ENCODE data around the gene FOLR2.
A peak's percentile ranks its signal among the peaks of the same experiment; 100 is the strongest.
"Not testable (repeated sequence)": the region's sequence is repeated elsewhere in the genome, so short reads cannot be mapped to it uniquely, and the experiment has no call there.

The FOLR2 gene

GRCh38 chr11:72206794-72207193, 9.8 kb upstream of the FOLR2 start:
- not testable (repeated sequence) for DNase-seq (ENCODE audit: low read depth)

- DNase-seq (ENCODE audit: low read depth): no peak
Measured at GRCh38 chr11:72208281-72208680, 8.3 kb upstream of the FOLR2 start.

GRCh38 chr11:72209101-72209500, 7.5 kb upstream of the FOLR2 start:
- no peak for DNase-seq (ENCODE audit: low read depth)

- DNase-seq (ENCODE audit: low read depth): no peak
Measured at GRCh38 chr11:72217841-72218240, 1.2 kb downstream of the FOLR2 start.

- DNase-seq (ENCODE audit: low read depth): no peak
Measured at GRCh38 chr11:72218251-72218745, 1.7 kb downstream of the FOLR2 start.

- no peak for DNase-seq (ENCODE audit: low read depth)
Measured at GRCh38 chr11:72220696-72221363, 4.2 kb downstream of the FOLR2 start.

- no peak for DNase-seq (ENCODE audit: low read depth)
Measured at GRCh38 chr11:72221386-72222075, 4.9 kb downstream of the FOLR2 start.

GRCh38 chr11:72222106-72222891, 5.7 kb downstream of the FOLR2 start:
- no peak for DNase-seq (ENCODE audit: low read depth)

GRCh38 chr11:72222907-72223614, 6.5 kb downstream of the FOLR2 start:
- peak; percentile 86 for DNase-seq (ENCODE audit: low read depth)

GRCh38 chr11:72223615-72224563, 7.3 kb downstream of the FOLR2 start:
- peak; percentile 57 for DNase-seq (ENCODE audit: low read depth)

- peak; percentile 33 for DNase-seq (ENCODE audit: low read depth)
Measured at GRCh38 chr11:72224564-72225410, 8.2 kb downstream of the FOLR2 start, which contains the start of gene INPPL1. Gene INPPL1, plus strand, starts transcription at chr11:72224767. Its CDS starts 218 bp downstream, at chr11:72224985.

GRCh38 chr11:72225411-72225951, 8.9 kb downstream of the FOLR2 start:
- no peak for DNase-seq (ENCODE audit: low read depth)

- no peak for DNase-seq (ENCODE audit: low read depth)
Measured at GRCh38 chr11:72226701-72227100, 10.1 kb downstream of the FOLR2 start.

- DNase-seq (ENCODE audit: low read depth): no peak
Measured at GRCh38 chr11:72227316-72228228, 11.0 kb downstream of the FOLR2 start.

GRCh38 chr11:72228229-72228843, 11.7 kb downstream of the FOLR2 start:
- DNase-seq (ENCODE audit: low read depth): no peak

- DNase-seq (ENCODE audit: low read depth): no peak
Measured at GRCh38 chr11:72228844-72229231, 12.2 kb downstream of the FOLR2 start.

GRCh38 chr11:72229336-72229924, 12.8 kb downstream of the FOLR2 start:
- DNase-seq (ENCODE audit: low read depth): no peak
